Non-pigmented ciliary epithelial cell (primary cell): Measurements from ENCODE around the gene BARX2.
A peak's percentile ranks its signal among the peaks of the same experiment; 100 is the strongest.
"Not testable (repeated sequence)": the region's sequence is repeated elsewhere in the genome, so short reads cannot be mapped to it uniquely, and the experiment has no call there.

ENCODE experiments used
- DNase-seq: peaks from one replicate; pipeline ENCODE4 v3.0.0-alpha.2; 2010; ENCODE audit warnings: low read depth

Gene BARX2, protein sequence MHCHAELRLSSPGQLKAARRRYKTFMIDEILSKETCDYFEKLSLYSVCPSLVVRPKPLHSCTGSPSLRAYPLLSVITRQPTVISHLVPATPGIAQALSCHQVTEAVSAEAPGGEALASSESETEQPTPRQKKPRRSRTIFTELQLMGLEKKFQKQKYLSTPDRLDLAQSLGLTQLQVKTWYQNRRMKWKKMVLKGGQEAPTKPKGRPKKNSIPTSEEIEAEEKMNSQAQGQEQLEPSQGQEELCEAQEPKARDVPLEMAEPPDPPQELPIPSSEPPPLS

DNA sequence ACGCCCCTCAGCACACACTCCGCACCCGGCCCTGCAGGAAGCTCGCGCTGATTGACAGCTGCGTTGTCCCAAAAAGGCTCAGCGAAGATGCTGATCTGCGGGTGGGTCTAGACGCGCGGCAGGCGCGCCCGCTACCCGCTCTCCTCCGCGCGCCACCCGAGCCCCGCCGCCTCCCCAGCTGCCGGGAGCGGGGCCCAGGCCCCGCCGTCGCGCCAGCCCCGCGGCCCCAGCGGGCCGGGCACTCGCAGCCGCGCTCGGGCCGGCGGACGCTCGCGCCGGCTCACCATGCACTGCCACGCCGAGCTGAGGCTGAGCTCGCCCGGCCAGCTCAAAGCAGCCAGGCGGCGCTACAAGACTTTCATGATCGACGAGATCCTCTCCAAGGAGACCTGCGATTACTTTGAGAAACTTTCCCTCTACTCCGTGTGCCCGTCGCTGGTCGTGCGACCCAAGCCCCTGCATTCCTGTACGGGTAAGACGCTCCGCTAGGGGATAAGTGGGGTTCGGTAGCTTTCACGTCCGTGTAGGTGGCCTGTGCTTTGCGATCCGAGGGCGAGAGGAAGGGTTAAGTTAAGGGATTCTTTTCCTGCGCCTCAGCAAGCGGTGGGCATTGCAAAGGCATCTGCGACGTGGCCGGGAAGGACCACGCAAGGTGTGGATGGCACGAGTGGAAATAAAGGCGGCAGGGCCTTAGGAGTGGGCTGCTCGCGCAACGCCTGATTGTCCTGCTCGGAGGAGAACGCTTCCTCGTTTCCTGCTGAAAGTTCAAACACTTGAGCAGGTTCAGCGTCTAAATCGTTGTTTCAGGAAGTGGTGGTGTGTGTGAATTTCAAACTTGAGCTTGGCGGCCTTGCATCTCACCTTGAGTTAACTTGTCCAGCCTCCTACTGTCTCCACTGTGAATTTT is at the start of gene BARX2:
Gene BARX2, plus strand, starts transcription at position 98 of the 907 bp plus-strand sequence. Its CDS starts 188 bp downstream, at position 286.
- DNase-seq, result peak; percentile 20

DNA sequence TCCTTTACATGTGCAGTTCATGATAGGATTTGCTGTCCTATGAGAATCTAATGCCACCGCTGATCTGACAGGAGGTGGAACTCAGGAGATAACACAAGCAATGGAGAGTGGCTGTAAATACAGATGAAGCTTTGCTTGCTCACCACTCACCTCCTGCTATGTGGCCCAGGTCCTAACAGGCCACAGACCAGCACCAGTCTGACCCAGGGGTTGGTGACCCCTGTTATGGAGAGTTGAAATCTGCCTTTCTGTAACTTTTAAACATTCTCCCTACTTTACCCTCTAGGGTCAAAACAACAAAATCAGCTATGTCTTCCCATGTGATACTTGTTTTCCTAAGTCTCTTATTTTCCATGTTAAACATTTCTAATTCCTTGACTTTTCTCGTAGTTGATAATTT is 48.7 kb upstream of the BARX2 start:
- no peak for DNase-seq

DNA sequence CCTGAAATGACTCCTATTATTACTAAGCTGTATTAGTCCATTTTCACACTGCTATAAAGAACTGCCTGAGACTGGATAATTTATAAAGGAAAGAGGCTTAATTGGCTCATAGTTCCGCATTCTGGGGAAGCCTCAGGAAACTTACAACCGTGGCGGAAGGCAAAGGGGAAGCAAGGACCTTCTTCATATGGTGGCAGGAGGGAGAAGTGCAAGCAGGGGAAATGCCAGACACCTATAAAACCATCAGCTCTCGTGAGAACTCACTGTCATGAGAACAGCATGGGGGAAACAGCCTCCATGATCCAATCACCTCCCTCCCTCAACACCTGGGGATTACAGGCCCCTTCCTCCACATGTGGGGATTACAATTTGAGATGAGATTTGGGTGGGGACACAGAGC is 47.9 kb upstream of the BARX2 start:
- not testable (repeated sequence) for DNase-seq

DNA sequence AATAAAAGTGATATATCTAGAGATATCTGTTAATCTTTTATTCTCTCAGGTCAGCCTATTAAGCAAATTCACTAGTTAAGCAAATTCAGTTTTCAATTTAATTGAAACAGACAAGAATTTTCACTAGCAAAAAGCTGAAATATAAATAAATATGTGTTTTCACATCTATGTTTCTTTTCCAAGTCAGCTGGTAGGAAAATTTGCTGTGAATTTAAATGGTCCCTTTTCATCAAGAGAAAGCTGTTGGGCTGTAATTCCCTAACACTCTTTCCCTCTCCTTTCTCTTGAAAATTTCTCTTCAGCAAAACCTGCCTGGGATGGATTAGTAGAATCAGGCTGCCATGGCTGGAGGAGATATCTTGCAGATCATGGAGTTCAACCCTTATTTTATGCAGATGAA is 46.9 kb upstream of the BARX2 start:
- no peak for DNase-seq

DNA sequence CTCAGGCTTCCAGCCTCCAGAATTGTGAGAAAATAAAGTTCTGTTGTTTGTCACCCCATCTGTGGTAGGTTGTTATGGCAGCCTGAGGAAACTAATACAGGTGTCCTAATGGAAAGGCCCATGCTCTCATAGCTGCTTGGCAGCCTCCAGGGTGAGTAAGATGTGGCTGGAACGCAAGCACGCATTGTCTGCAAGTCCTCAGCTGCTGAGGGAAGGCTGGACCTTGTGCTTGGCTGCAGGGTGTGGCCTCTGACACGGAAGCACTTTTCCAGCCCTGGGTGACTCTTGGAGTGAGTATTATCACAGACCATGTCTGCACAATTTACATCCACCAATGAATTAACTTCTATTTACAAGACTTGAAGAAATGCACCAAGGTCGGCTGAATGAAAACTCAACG is 44.4 kb upstream of the BARX2 start:
- DNase-seq, result no peak

DNA sequence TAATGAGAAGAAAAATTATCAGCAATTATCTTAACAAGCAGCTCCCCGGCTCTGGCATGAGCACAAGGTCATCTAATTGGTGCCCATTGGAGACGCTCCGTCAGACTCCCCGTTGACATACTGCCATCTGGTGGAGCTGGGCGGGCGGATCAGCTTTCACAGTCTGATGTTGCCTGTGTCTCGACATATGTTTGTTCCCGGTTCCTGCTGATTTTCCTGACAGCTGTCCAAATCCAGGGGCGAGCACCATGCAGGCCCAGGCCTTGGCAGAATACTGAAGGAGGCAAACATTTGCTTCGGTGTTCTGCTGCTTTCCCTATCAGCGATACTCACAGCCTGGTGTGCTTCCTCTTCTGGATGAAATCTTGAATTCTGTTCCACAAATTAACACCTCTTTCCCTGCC is 43.8 kb upstream of the BARX2 start:
- peak; percentile 24 for DNase-seq

DNA sequence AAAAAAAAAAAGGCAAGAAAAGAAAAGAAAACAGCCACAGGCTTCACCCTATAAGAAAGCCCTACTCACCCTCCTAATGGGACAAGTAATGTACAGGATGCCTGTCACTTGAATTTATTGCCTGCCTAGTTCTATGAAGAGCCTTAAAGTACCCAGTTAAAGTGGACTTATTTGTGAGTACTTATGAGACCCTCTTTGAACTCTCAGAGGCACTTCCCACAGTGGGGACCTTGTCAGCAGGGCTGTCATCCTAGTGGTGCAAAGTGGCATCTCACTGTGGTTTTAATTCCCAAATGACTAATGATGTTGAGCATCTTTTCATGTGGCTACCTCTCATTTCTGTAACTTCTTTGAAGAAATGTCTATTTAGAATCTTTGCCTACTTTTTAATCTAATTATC is 41.8 kb upstream of the BARX2 start:
- DNase-seq, result no peak

DNA sequence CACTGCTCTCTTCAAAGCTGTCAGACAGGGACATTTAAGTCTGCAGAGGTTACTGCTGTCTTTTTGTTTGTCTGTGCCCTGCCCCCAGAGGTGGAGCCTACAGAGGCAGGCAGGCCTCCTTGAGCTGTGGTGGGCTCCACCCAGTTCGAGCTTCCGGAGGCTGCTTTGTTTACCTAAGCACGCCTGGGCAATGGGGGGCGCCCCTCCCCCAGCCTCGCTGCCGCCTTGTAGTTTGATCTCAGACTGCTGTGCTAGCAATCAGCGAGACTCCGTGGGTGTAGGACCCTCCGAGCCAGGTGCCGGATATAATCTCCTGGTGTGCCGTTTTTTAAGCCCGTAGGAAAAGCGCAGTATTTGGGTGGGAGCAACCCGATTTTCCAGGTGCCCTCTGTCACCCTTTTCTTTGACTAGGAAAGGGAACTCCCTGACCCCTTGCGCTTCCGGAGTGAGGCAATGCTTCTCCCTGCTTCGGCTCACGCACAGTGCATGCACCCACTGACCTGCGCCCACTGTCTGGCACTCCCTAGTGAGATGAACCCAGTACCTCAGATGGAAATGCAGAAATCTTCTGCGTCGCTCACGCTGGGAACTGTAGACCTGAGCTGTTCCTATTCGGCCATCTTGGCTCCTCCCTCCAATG is 31.2 kb upstream of the BARX2 start:
- not testable (repeated sequence) for DNase-seq

DNA sequence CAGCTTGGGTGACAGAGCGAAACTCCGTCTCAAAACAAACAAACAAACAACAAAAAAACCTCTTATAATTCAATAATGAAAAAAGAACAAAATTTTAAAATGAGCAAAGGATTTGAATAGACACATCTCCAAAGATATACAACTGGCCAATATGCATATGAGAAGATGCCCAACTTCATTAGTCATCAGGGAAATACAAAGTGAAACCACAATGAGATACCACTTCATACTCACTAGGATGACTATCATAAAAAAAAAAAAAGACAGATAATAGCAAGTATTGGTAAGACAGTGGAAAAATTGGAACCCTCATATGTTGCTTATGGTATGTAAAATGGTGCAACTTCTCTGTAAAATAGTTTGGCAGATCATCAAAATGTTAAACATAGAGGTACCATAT is 28.7 kb upstream of the BARX2 start:
- no peak for DNase-seq

DNA sequence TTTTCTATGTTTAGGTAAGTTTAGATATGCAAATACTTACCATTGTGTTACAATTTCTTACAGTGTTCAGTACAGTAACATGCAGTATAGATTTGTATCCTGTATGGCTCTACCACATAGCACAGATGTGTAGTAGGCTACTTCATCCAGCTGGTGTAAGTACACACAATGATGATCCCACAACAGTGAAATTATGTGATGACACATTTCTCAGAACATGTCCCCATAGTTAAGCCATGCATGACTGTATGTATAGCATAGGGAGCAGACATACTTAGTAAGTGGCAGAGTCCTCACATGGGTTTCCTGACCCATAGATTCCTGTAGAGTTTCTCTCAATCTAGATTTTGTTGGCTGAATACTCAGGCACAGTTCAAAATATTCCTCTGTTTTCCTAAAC is 26.8 kb upstream of the BARX2 start:
- no peak for DNase-seq

DNA sequence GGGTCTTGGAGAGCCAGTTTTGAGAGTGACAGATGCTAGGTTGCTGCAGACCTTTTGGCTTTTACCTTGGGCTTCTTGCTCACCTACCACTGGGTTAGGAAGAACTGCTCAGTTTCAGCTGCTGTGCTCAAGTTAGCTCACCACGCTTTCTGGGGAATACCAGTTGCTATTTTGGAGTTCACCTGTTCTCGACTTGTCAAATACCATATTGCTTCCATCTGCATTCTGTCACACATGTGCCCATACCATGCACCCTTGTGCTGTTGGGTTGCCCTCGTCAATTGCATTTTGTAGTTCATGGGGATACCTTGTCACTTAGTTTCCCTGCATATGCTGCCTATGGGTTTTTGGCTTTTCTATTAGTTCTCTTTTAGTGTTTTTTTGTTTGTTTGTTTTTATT is 23.0 kb upstream of the BARX2 start:
- DNase-seq, result no peak

DNA sequence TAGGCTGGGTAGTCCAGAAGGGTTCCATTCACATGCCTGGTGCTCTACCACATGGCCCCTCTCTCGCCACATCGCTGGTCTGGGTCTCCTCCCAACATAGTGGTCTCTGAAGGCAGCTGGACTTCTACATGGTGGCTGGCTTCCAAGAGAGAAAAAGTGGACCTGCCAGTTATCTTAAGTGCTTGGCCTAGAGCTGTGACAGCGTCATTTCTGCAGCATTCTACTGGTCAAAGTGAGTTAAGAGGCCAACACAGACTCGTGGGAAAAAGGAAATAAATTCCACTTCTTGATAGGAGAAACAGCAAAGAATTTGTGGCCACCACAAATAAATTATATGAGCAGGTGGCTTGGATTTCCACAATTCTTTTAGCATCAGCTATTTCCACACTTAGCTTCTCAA is 21.0 kb upstream of the BARX2 start:
- DNase-seq, result no peak

DNA sequence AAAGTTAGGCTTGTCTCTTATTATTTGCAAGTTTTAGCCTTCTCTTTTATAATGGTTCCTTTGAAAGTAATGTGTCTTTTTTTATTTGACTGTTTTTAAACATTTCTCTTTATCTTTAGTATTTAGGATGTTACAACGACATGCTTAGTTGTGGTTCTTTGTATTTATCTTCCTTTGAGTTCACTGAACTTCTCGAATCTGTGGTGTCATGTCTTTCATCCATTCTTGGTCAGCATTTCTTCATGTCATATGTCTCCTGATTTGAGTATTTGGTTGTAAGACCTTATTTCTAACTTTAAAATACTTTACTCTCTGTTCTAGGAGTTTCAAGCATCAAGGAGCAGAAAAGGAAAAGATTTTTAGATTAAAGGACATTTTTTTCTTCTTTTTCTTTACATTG is 15.9 kb upstream of the BARX2 start:
- DNase-seq, result no peak

DNA sequence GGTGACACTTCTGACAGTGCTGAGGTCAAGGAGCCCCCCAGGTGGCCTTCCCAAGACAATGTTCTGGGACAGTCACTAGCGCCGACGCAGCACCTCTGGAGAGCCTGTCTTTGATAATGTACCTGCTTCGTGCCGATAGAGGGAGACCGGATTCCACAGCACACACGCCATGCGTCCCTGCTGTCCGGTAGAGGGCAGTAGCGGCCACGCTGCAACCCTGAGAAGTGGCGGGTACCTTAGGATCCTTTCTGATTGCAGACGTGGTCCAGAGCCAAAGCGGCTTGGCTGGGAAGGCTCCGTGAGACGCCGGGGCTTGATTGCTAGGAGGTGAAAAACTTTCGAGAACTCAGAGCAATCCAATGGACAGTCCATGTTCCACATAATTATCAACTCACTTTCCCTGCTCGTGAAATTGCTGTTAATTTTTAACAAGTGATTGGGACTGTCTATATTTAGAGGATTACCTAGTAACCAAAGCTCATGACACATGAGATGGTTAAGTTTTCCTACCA is 11.4 kb upstream of the BARX2 start:
- DNase-seq, result peak; percentile 60

DNA sequence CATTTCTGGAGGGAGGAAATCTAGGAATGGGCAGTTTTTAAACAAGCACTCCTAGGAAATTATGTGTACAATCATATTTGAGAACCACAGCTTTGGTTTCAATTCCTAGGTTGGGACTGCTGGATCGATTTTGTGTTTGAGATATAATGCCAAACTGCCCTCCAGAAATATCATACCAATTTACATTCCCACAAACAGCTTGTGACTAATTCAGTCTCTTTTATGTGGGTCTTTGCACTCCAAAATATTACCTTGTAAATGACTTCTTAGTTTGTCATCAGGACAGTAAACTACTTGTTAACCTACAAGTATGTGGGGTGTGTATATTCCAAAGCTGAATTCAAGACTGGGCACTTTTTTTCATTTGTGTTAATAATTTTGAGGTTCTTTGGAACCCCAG is 9.8 kb upstream of the BARX2 start:
- DNase-seq, result no peak

DNA sequence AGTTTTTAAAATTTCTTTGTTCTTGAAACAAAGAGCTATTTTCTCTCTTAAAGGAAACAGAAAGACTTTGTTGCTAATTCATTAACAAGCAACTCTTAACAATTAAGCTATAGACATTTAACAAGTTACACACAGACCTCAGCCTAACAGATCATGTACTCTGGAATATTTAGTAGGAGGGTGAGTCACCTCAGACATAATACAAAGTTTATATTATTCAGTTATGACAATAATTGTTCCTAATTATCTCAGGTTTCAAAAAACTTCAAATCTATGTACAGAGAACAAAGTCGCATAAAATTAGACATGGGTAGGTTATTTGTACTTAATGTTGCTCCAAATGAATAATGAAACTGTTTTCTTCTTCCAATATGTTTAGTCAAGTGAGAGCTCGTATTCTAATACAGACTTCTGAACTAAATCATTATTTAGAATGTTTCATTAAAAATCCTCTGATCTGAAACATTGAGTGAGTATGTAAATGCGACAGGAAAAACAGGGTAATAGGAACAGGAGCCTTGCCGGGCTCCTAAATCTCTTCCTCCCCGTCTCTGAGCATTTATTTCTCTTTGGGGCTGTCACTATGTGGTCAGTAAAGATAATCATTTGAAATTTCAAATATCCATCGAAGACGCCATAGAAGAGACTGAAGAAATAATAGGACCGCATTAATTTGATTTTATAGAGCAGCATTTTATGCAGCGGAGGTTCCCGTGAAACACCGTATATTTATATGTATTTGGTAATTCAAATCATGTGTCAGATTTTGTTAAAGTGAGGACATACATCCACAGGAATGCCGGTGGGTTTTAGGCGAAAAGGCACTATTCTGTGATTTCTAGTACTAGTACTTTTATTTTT is 8.7 kb upstream of the BARX2 start:
- no peak for DNase-seq

DNA sequence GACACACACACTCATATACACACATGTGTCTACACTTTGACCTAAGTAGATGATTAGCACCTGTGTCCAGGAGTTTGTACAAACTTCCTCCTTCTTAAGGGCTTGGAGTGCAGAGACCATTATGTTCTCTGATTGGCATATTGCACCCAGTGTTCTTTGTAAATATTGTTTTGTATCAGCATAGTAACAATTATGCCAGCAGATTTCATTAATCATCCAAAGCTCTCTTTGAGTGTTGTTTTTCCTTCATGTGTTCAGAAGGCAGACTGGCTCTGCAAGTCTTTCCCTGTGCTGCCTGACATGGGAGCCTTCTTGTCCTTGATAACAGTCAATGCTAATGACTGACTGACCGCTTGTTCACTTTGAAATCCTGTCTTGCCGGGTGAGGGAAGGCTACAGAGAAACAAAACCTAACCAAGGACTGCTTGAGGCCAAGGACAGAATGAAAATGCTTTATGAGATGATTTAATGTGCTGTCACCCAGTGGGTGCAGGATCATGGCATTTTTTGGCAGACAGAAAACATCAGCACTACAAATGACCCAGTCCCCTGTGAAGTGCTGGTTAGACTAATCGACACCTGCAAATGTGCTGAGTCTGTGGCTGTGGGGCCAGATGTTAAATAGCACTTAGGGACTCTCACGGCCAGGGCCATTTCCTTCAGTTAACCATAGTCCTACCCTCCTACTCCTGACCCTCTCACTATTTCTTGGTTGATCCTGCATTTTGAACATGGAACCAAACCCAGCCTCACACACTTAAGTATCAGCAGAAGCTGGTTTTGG is 6.6 kb upstream of the BARX2 start:
- DNase-seq, result no peak

DNA sequence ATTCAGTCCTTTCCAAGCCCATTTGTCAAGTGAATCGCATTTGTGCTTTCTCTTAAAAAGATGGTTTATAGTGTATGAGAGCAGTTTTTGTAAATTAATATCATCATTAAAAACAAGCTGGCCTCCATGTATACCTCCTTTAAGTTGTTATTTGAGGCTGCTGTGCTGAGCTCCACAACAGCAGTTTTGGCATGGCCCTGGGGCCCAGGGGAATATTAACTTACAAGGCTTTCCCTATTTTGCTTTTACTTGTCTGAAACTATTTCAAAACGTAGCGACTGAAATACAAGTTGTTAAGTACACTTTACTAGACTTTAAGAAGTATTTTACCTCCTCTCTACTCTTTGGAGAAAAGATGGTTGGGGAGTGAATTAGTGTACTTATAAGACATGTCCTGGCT is 4.9 kb upstream of the BARX2 start:
- no peak for DNase-seq

DNA sequence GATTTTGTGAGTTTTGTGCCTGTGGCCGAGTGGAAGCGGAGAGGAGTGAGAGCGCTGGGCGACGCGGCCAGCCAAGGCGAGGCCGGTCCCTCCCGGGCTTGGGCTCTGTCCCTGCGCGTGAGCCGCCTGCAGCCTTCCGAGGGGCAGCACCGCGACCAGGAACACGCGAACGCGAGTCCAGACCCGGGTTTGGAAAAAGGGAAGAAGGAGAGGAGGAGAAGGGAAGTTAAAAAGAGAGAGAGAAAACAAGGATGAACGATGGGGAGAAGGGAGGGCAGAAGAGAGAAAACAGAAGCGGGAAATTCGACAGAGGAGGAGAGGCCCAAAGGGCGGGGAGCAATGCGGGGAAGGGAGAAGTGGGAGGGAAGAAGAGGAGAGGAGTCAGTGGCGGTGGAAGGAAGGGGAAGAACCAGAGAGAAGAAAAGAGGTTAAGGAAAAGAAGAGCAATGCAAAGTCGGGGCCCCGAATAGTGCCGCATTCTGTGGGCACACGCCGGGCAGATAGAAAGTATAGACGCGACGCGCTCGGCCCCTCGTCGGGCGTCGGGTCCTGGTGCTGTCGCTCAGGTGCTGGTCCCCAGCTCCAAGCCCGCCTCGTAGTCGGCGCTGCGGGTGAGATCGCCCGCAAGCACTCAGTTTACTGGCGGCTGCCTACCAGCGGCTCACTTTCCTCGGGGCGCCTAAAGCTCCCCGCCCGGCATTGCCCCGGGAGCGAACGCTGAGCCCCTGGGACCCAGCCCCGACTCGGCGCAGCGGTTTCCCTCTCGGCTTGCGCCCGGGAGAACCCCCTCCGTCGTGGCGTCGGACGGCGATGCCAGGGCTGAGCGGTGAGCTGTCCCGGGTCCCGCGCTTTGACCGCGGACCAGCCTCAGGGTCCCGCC is 2.8 kb upstream of the BARX2 start:
- no peak for DNase-seq

DNA sequence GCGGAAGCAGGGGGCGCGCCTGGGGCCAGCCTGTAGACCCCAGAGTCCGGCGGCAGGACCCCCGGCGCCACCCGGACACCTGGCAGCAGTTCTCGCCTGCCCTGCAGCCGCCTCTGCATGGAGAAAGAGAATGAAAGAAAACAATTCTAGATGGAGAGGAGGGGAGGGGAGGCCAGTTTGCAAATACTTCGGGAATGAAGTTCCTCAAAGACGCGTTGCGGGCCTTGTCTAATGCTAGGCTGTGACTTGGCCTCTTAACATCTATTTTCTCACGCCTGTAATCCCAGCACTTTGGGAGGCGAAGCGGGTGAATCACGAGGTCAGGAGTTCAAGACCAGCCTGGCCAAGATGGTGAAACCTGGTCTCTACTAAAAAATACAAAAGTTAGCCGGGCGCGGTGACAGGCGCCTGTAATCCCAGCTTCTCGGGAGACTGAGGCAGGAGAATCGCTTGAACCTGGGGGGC is 2.1 kb upstream of the BARX2 start:
- DNase-seq, result no peak
